ENCODE data around the gene ZSCAN5A. TPM values are rescaled to one million over a fixed set of nuclear protein-coding genes. Genes with fewer than 3 reads are reported as not detected.
"Not testable (repeated sequence)": the region's sequence is repeated elsewhere in the genome, so short reads cannot be mapped to it uniquely, and the experiment has no call there.

The ZSCAN5A gene
- total RNA-seq, 1 donor from 2014 or later: 12.3 TPM

- DNase-seq (ENCODE audit: low spot score): no peak
- no peak for ATAC-seq
These were observed 91.7 kb downstream of the ZSCAN5A start for GRCh38 chr19:56222901-56223300.

GRCh38 chr19:56221851-56222250, 92.8 kb downstream of the ZSCAN5A start:
- DNase-seq (ENCODE audit: low spot score): no peak
- no peak for ATAC-seq
- intact Hi-C loops (cut with DNase I): no loop called here

More at GRCh38 chr19:56222901-56223300, 91.7 kb downstream of the ZSCAN5A start:
- intact Hi-C loops (cut with DNase I): no loop called here

GRCh38 chr19:56221442-56221841, 93.2 kb downstream of the ZSCAN5A start:
- intact Hi-C loops (cut with DNase I); ATAC-seq; DNase-seq (ENCODE audit: low spot score): not testable (repeated sequence)

- ATAC-seq (no peak), DNase-seq (ENCODE audit: low spot score) (no peak)
- intact Hi-C loops (cut with DNase I): no loop called here
These were observed 95.7 kb downstream of the ZSCAN5A start for GRCh38 chr19:56218961-56219360.

- ATAC-seq (no peak), DNase-seq (ENCODE audit: low spot score) (peak; percentile 61)
- intact Hi-C loops (cut with DNase I): no loop called here
These were observed 97.3 kb downstream of the ZSCAN5A start for GRCh38 chr19:56217039-56217949.

- ATAC-seq (no peak), DNase-seq (ENCODE audit: low spot score) (no peak)
- intact Hi-C loops (cut with DNase I): no loop called here
These were observed 102.9 kb downstream of the ZSCAN5A start for GRCh38 chr19:56211718-56212117.

- ATAC-seq; DNase-seq (ENCODE audit: low spot score); intact Hi-C loops (cut with DNase I): not testable (repeated sequence)
These were observed 104.6 kb downstream of the ZSCAN5A start for GRCh38 chr19:56210036-56210435.

GRCh38 chr19:56209091-56209490, 105.5 kb downstream of the ZSCAN5A start:
- intact Hi-C loops (cut with DNase I): no loop called here
- ATAC-seq: no peak
- no peak for DNase-seq (ENCODE audit: low spot score)

- ATAC-seq; DNase-seq (ENCODE audit: low spot score); intact Hi-C loops (cut with DNase I): not testable (repeated sequence)
These were observed 107.1 kb downstream of the ZSCAN5A start for GRCh38 chr19:56207581-56207980.

GRCh38 chr19:56201973-56202372, 112.7 kb downstream of the ZSCAN5A start, which contains the start of gene ZSCAN5C:
ZSCAN5C (plus strand) TSS chr19:56202273; CDS start chr19:56205914, 3,641 bp downstream.
- intact Hi-C loops (cut with DNase I): no loop called here
- DNase-seq (ENCODE audit: low spot score) (no peak), ATAC-seq (no peak)

GRCh38 chr19:56199687-56200086, 115.0 kb downstream of the ZSCAN5A start:
- no peak for ATAC-seq
- intact Hi-C loops (cut with DNase I): loop anchor here (10.0 kb wide), 1 partner anchor 1515 kb away; no protein-coding TSS in a partner anchor
- DNase-seq (ENCODE audit: low spot score): no peak

GRCh38 chr19:56197646-56198045, 117.0 kb downstream of the ZSCAN5A start, which contains the start of gene ZSCAN5B:
ZSCAN5B (minus strand) TSS chr19:56197783; CDS start chr19:56193052, 4,731 bp downstream.
- not testable (repeated sequence) for ATAC-seq; DNase-seq (ENCODE audit: low spot score)
- intact Hi-C loops (cut with DNase I): loop anchor here (10.0 kb wide), 1 partner anchor 1517 kb away; no protein-coding TSS in a partner anchor

- no peak for ATAC-seq
- intact Hi-C loops (cut with DNase I): loop anchor here (10.0 kb wide), 1 partner anchor 1521 kb away; no protein-coding TSS in a partner anchor
- no peak for DNase-seq (ENCODE audit: low spot score)
These were observed 120.5 kb downstream of the ZSCAN5A start for GRCh38 chr19:56193981-56194640.

- intact Hi-C loops (cut with DNase I): loop anchor here (10.0 kb wide), 1 partner anchor 1523 kb away; no protein-coding TSS in a partner anchor
- DNase-seq (ENCODE audit: low spot score): no peak
- no peak for ATAC-seq
These were observed 122.9 kb downstream of the ZSCAN5A start for GRCh38 chr19:56191711-56192110.

- no peak for DNase-seq (ENCODE audit: low spot score)
- no peak for ATAC-seq
- intact Hi-C loops (cut with DNase I): loop anchor here (10.0 kb wide), 1 partner anchor 1524 kb away; no protein-coding TSS in a partner anchor
These were observed 123.5 kb downstream of the ZSCAN5A start for GRCh38 chr19:56191115-56191514.

- DNase-seq (ENCODE audit: low spot score): no peak
- intact Hi-C loops (cut with DNase I): loop anchor here (10.0 kb wide), 1 partner anchor 1525 kb away; no protein-coding TSS in a partner anchor
These were observed 124.9 kb downstream of the ZSCAN5A start for GRCh38 chr19:56189785-56190184.

GRCh38 chr19:56177564-56178243, 136.9 kb downstream of the ZSCAN5A start:
- no peak for ATAC-seq
- intact Hi-C loops (cut with DNase I): no loop called here
- DNase-seq (ENCODE audit: low spot score): no peak

More at GRCh38 chr19:56189785-56190184, 124.9 kb downstream of the ZSCAN5A start:
- no peak for ATAC-seq

GRCh38 chr19:56176881-56177280, 137.8 kb downstream of the ZSCAN5A start:
- DNase-seq (ENCODE audit: low spot score) (no peak), ATAC-seq (no peak)
- intact Hi-C loops (cut with DNase I): no loop called here

GRCh38 chr19:56176310-56176709, 138.3 kb downstream of the ZSCAN5A start:
- DNase-seq (ENCODE audit: low spot score); ATAC-seq; intact Hi-C loops (cut with DNase I): not testable (repeated sequence)

Data from sciatic nerve (tissue), 2 donors.